Renal cortex interstitium (tissue), 11 donors: Measurements from ENCODE around the gene PDE11A. TPM values are rescaled to one million over a fixed set of nuclear protein-coding genes. Genes with fewer than 3 reads are reported as not detected.
"Not testable (repeated sequence)": the region's sequence is repeated elsewhere in the genome, so short reads cannot be mapped to it uniquely, and the experiment has no call there.

Experiments
- DNase-seq, 11 donors: peaks; one replicate each; pipeline ENCODE4 v3.0.0-alpha.2; 2013; ENCODE audit warnings: low read depth in 9 of 11, low spot score in 4 of 11; ENCODE audit errors: extremely low read depth in 1 of 11
- polyA plus RNA-seq, 3 donors: library from polyadenylated mRNA; unstranded; fragments of 120-200 nt; gene quantifications; one replicate each; pipeline ENCODE4 v1.2.1, GENCODE V29; 2013; ENCODE audit not compliant: insufficient read length in 3 of 3

Gene PDE11A
- polyA plus RNA-seq, 3 donors, result 6.0 to 8.2 (median 6.7) TPM

DNA sequence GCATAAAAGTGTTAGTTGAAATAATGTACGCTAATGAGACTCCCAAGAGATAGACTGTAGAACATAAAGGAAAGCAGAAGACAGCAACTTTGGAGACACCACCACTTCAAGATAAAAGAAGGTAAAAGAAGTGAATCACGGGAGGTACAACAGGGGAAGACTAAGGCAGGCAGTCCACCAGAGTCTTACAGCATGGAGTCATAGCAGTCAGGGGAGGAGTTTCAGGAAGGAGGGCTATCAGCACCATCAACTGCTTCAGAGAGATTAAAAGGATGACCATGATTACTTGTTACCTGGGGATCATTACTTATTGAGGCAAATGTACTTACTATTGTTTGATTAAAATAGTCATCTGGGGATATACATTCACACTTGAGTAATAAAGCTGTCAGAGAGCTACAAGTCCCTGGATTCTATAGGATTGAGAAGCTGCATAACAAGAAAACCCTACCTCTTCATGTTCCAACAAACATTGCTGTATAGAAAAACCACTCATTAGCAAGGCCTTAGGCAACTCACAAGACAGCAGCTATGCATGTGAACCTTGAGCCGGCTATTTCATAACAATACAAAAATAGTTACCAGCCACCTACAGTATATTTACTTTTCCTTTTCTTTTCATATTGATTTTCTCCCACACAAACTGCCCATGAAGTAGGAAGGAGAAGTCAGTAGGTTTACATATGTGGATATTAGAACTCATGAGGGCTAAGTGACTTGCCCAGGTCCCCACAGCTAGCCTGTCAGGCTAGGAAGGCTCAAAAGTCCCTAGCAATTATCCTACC is 101.7 kb downstream of the PDE11A start:
- DNase-seq, result no peak

DNA sequence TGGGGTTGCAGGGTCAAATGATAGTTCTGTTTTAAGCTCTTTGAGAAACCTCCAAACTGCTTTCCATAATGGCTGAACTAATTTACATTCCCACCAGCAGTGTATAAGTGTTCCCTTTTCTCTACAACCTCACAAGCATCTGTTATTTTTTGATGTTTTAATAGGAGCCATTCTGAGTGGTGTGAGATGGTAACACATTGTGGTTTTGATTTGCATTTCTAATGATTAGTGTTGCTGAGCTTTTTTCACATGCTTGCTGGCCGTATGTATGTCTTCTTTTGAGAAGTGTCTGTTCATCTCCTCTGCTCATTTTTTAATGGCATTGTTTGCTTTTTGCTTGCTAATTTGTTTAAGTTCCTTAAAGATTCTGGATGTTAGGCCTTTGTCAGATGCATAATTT is 107.7 kb downstream of the PDE11A start:
- DNase-seq, result no peak

DNA sequence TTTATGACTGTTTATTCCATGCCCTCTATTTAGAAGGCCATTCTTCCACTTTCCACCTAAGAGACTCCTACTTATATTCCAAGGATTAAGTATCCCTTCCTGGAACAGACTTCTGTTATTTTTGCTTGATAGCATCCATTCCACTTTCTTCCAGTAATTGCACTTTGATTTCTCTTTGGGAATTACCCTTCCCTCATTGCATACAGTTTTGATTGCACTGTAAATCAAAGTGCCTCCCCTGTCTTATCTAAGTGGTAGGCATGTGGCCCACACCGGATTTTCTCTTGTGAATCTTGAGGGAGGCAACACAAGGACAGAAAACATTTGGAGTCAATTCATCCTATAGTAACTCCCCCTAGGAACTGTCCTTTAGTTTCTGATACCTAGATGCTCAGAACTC is 120.4 kb downstream of the PDE11A start:
- peak in 9 of 11 donors; percentile 3 to 45 (median 31) for DNase-seq

DNA sequence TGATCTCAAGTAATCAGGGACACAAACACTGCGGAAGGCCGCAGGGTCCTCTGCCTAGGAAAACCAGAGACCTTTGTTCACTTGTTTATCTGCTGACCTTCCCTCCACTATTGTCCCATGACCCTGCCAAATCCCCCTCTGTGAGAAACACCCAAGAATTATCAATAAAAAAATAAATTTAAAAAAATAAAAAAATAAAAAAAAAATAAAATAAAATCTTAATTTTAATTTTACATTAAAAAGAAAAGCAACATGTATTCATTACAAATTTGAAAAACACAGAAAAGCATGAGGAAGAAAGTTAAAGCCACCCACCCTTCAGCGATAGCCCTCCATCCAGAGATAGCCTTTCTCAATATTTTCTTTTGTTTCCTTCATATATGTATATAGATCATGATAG is 125.0 kb downstream of the PDE11A start:
- not testable (repeated sequence) for DNase-seq

DNA sequence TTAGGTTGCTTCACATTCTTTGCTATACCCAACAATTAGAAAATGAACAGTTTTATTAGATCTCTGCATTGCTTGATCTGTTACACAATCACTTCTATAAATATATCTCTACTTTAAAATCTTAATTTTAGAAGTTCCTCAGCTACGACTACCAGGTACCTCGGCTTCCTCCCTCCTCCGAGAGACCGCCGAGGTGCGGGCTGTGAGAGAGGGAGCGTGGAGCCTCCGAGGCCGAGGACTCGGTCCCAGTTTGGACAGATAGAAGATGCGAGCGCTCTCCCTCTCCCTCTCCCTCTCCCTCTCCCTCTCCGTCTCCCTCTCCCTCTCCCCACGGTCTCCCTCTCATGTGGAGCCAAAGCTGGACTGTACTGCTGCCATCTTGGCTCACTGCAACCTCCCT is 128.0 kb downstream of the PDE11A start:
- not testable (repeated sequence) for DNase-seq

DNA sequence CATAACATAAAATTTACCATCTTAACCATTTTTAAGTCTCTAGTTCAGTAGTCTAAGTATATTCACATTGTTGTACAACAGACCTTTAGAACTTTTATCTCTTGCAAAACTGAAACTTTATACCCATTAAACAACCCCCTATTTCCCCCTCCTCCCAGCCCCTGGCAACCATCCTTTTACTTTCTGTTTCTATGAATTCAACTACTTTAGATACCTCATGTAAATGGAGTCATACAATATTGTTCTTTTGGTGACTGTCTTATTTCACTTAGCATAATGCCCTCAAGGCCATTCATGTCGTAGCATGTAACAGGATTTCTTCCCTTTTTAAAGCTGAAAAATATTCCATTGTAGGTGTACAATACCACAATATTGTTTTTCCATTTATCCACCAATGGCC is 129.8 kb downstream of the PDE11A start:
- no peak for DNase-seq

DNA sequence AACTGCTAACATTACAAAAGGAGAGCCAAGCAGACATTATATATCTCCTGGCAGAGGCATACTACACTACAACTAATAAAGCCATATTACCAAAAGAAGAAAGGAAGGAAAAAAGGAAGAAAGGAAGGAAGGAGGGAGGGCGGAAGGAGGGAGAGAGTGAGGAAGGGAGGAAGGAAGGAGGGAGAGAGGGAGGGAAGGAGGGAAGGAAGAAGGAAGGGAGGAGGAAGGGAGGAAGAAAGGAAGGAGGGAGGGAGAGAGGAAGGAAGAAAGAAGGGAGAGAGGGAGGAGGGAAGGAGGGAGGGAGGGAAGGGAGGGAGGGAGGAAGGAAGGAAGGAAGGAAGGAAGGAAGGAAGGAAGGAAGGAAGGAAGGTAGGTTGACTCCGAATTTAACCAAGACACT is 133.4 kb downstream of the PDE11A start:
- no peak for DNase-seq

DNA sequence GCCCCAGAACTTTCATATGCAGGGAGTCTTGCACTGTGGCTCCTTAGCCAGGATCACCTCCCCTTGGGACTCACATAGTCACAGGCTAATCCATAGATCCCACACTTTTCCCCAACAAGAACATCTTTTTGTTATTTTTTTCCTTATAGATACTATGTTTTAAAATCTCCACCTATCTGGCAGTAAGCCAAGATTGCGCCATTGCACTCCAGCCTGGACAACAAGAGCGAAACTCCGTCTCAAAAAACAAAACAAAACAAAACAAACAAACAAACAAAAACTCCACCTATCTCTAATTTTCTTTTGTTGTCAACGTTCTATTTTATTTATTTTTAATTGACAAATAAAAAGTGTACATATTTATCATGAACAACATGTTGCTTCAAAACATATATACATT is 141.7 kb downstream of the PDE11A start:
- no peak for DNase-seq

DNA sequence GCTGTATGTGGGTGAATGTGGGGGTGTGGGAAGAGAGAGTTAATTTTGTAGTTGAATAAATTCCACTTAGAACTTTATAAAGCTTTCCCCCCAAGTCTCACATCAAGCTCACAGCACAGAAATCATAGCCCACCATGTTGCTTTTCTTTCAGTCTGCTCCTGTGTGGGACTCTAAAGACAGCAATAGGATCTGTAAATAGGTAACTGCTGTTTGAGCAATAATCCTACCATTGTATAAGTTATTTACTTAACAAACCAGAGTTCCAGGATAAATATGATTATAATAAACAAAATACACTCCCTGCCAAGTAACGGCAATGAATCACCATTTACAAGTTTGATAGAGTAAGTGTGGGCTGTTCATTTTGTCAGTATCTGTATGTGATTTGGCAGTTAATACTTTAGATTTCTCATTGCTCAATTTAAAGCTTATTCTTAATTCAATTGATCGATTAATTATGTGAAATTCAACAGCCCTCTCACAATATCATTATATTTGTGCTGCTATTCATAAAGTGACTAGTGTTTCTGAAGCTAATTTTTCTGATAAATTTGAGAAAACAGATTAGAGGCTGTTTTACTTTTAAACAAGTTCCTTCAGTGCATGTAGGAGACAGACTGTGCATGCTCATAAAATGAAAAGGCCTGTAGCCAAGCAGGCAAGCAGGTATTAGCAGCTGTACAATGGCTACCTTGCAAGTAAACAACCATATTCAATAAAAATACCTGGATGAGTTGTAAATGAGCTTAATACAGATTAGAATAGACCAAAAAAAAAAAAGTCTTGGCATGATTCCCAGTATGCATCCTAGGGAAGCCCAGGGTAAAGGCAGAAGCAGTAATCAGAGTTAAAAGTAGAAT is 142.7 kb downstream of the PDE11A start:
- no peak for DNase-seq

DNA sequence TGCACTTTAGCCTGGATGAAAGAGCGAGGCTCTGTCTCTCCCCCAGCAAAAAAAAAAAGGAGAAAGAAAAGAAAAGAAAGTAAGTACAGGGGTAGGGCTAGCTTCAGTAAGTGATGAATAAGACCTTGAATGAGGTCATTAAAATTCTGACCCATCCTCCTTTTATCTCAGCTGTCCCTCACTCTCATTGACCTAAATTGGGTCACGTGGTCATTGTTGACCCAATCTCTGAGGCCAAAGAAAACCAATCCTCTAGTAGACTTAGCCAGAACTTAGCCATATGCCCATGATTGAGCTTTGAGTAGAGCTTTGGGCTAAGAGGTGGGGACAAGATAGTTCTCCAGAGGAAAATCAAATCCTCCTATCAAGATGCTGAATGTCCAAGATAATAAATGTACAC is 149.3 kb downstream of the PDE11A start:
- DNase-seq, result no peak

DNA sequence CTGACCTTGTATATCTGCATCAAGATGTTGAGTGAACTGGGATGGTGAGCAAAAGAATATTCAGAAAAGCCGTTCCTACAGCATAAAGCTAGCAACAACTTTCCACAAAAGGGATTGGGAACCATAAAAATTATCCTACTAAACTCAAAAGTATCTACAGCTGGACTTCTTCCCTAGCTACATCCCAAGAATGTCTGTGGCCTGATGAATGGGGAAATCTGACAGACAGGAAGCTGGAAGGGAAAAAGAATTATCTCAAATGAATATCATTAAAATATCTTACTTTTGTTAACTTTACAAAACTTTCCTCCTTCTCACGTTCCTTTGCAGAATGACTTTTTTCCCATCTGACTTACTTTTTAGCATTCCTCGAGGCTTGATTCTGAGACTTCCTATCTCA is 150.9 kb downstream of the PDE11A start:
- DNase-seq, result no peak

DNA sequence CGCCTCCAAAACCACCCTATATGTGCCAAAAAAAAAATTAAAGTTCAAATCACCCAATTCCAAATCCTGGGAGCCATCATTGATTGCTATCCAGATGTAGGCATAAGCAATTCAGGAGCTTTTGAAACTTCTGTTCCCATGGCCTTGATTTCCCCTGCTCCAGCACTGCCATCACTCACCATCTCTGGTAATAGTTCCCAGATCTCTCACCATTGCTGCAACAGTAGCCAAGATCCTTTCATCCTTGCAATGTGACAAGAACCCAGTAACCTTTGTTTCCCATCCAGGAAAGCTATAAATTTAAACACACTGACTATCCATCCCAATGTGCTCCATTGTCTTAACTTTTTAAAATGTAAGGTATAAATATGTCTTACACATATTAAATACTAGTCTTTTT is 155.4 kb downstream of the PDE11A start:
- no peak for DNase-seq

DNA sequence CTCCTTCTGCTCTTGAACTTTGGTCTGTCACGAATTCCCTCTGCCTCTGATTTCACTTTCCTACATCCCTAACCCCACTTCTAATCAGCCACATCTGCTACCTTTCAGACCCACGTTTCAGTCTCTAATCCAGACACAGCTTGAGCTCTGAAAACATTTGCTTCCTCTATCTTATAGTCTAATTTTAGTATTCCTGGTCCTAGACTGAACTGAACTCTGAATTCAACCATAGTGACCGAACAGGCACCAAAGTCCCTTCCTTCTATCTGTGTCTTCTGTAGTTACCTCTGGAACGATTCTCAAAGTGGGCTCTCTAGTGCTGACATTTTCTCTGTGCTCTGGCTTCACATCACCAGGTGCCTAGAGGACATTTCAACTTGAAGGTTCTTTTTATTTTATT is 156.2 kb downstream of the PDE11A start:
- no peak for DNase-seq

DNA sequence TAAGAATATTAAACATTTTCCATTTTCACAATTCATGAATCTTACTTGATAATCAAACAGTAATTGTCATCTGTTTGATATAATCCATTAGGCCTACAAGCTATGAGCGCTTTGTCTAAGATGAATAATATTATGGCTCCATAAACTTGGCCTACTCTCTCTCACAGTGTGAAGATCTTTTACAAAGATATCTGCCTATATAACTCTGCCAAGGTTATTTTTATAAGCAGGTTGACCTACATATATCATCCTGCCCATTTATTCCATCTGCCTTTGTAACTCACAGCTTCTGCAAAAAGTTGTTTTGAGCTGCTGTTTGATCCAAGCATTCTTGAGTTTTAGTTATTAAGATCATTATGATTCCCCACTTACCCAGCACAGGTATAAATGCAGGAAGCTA is 158.3 kb downstream of the PDE11A start:
- DNase-seq, result no peak

DNA sequence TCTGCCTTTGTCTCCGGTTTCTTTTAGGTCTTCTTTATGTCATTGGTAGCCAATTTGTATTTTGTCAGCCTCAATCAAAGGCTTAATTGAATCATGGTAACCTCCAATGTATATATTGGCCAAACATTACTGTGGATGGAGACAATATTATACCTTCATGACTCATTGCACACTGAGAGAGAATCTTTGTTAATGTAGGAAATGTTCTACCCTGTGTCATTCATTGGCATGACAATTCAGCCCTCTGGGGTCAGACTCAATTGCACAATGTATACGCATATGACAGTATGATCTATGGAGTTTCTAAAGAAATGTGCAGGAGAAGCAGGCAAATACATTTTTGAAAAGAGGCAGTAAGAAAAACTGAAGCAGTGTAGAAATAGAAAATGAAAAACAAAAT is 162.6 kb downstream of the PDE11A start:
- no peak for DNase-seq

DNA sequence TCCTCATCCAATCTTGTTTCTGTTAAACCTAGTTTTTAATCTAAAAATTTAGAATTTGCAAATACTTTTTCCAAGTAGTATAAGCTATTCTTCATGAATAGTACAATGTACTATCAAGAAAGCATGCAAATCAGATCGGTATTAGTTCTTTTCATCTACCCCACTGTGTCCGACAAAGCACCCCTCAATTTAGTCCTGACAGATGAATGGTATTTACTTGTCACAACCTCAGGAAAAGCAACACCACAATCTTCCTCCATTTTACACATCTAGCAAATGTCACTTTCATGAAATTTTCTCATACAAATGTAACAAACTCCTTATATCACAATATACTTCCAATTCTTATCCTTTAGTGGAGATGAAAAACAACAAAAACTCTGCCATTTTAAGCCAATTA is 163.8 kb downstream of the PDE11A start:
- no peak for DNase-seq

DNA sequence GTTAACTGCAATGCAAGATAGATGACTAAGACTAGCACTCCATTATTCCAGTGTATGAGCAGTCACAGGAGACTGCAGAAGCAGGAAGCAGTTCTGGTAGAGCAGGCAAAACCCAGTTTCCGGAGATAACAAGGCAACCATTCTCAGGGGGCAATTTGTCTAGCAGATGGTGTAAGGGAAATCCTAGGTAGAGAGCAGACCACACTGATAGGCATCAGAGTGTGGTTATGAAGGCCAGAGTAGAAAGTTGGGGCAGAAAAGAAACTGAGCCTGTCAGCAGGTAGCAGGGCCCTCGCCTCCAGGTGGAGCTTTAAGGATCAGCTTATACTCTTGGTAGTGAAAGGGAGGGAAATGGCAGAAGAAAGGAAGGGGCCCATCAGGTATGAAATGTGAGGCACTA is 164.4 kb downstream of the PDE11A start:
- no peak for DNase-seq

DNA sequence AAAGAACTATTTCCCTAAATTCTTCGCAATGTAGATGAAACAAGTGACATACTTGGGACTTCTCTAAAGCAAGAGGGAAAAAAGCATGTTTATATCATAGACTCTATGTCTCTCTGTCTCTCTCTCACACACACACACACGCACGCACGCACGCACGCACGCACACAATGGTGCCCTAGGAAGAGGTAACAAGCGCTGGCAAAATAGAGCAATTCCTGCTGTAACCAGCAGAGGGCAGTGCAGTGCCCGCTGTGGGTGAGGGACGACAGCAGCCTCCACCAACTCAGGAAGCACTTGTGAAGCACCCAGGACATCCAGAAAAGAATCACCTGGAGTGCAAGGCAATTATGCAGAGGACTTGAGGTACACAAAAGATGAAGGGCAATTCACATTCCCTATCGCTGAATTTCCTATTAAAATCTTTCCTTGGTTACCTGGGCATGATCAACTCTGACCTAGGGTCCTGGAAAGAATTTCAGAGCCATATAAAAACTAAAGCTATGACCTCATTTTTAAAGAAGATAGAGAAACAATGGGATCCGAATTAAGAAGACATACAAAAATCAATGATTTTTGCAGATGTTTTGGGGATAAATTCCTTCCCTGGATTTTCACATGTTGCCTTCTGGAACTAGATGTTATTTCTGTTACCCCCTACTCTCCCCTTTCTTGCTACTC is 166.4 kb downstream of the PDE11A start:
- peak; percentile 9 to 51 (median 34) for DNase-seq

DNA sequence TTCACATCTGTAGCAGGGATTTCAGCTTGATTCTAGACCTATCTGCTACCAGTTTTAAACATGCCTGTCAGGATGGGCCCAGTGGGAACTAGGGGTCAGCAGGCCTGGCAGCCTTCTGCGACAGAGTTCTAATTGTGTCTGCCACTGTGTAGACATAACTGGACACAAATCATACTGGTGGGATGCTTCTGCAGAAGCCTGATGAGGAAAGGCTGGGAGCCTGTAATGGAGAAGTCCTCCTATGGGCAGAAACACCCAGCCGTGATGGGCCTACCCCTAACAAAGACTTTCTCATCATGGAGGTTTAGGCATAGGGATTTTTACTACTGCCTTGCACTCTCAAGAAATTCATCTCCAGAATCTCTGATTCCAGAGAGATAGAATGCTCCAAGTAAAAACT is 166.9 kb downstream of the PDE11A start:
- DNase-seq, result no peak
